Mesendoderm (in vitro differentiated cells): Measurements from ENCODE around the gene NME9.

Experiments
- DNase-seq: peaks from one replicate; pipeline ENCODE4 v3.0.0; 2013
- H2AK5ac ChIP-seq: 2 replicates; pipeline ENCODE4 v1.6.1; 2013; ENCODE audit warnings: low read length, inconsistent platforms
- H2BK120ac ChIP-seq: 2 replicates; pipeline ENCODE4 v1.6.1; 2013; ENCODE audit warnings: low read depth, mild to moderate bottlenecking, low read length, moderate library complexity, mixed read lengths
- H2BK15ac ChIP-seq: replicated peaks from 2 replicates; pipeline ENCODE4 v1.6.1; 2013; ENCODE audit warnings: low read depth, mild to moderate bottlenecking, moderate library complexity
- H2BK5ac ChIP-seq: 2 replicates; pipeline ENCODE4 v1.6.1; 2013; ENCODE audit warnings: low read length, inconsistent platforms
- H3K18ac ChIP-seq: 2 replicates; pipeline ENCODE4 v1.6.1; 2013; ENCODE audit warnings: mild to moderate bottlenecking, low read length, mixed read lengths
- H3K23ac ChIP-seq: one replicate; pipeline ENCODE4 v1.6.1; 2013; ENCODE audit warnings: low read length
- H3K27ac ChIP-seq: 2 replicates; pipeline ENCODE4 v1.5.1; 2013; ENCODE audit warnings: low read depth, mild to moderate bottlenecking, inconsistent platforms, low read length, moderate library complexity
- H3K27me3 ChIP-seq: 2 replicates; pipeline ENCODE4 v1.6.1; 2013; ENCODE audit warnings: low read length, control low read depth, mild to moderate bottlenecking, inconsistent platforms; ENCODE audit not compliant: insufficient read depth, poor library complexity
- H3K36me3 ChIP-seq: 2 replicates; pipeline ENCODE4 v1.6.1; 2013; ENCODE audit warnings: low read length, inconsistent platforms; ENCODE audit not compliant: control insufficient read depth, insufficient read depth
- H3K4ac ChIP-seq: one replicate; pipeline ENCODE4 v1.6.1; 2013; ENCODE audit warnings: low read depth, mild to moderate bottlenecking, low read length, moderate library complexity
- H3K4me1 ChIP-seq: 2 replicates; pipeline ENCODE4 v1.6.1; 2013; ENCODE audit warnings: low read depth, low read length, inconsistent platforms; ENCODE audit not compliant: control insufficient read depth
- H3K4me2 ChIP-seq: 2 replicates; pipeline ENCODE4 v1.6.1; 2013; ENCODE audit warnings: low read length
- H3K4me3 ChIP-seq: 2 replicates; pipeline ENCODE4 v1.5.1; 2013; ENCODE audit warnings: mild to moderate bottlenecking, low read length
- H3K56ac ChIP-seq: one replicate; pipeline ENCODE4 v1.6.1; 2013; ENCODE audit warnings: low read length
- H3K79me1 ChIP-seq: 2 replicates; pipeline ENCODE4 v1.6.1; 2013; ENCODE audit warnings: low read length, inconsistent platforms
- H3K79me2 ChIP-seq: 2 replicates; pipeline ENCODE4 v1.6.1; 2013; ENCODE audit warnings: mild to moderate bottlenecking, low read length; ENCODE audit not compliant: control insufficient read depth, insufficient read depth
- H3K9ac ChIP-seq: 2 replicates; pipeline ENCODE4 v1.6.1; 2013; ENCODE audit warnings: low read length, inconsistent platforms
- H4K5ac ChIP-seq: one replicate; pipeline ENCODE4 v1.6.1; 2013; ENCODE audit warnings: low read length
- H4K8ac ChIP-seq: one replicate; pipeline ENCODE4 v1.6.1; 2013; ENCODE audit warnings: low read depth, mild to moderate bottlenecking, control low read depth, low read length, moderate library complexity
- WGBS: extraction: QIAGEN DNeasy Blood & Tissue Kit; methylation state at CpG from one replicate; pipeline ENCODE4 v1.1.7; 2013; ENCODE audit warnings: low lambda C conversion rate, missing lambda C conversion rate; ENCODE audit not compliant: insufficient coverage; ENCODE audit errors: extremely low coverage; 5-methylcytosine and 5-hydroxymethylcytosine counted together

The NME9 gene

GRCh38 chr3:138371070-138371965, 41.7 kb upstream of the NME9 start:
- WGBS: no CpG with 5 or more reads among the region's 9 CpGs
- no peak overlapping the region for H4K5ac ChIP-seq

GRCh38 chr3:138370321-138370720, 40.7 kb upstream of the NME9 start:
- Histone ChIP-seq H3K56ac (no peak overlapping the region), H2BK15ac (no peak overlapping the region), H3K27me3 (no peaks in the 10 kb centered on the region), H3K4me3 (no peak overlapping the region), H3K79me1 (no peaks in the 10 kb centered on the region), H4K8ac (no peak overlapping the region), H3K4me2 (no peak overlapping the region), H3K27ac (no peak overlapping the region), H2AK5ac (no peak overlapping the region), H3K4ac (no peak overlapping the region), H3K36me3 (no peaks in the 10 kb centered on the region), H2BK5ac (no peak overlapping the region), H3K9ac (no peak overlapping the region), H3K18ac (no peak overlapping the region), H3K23ac (no peak overlapping the region), H3K4me1 (no peaks in the 10 kb centered on the region), H3K79me2 (no peaks in the 10 kb centered on the region), H2BK120ac (no peak overlapping the region), H4K5ac (no peak overlapping the region)
- no peak for DNase-seq
- no CpG with 5 or more reads among the region's 8 CpGs for WGBS

More at GRCh38 chr3:138371070-138371965, 41.7 kb upstream of the NME9 start:
- H3K27ac ChIP-seq: no peak overlapping the region
- no peak overlapping the region for H4K8ac ChIP-seq
- H2BK5ac ChIP-seq: no peak overlapping the region
- H3K4ac ChIP-seq: no peak overlapping the region
- DNase-seq: no peak
- no peak overlapping the region for H3K23ac ChIP-seq
- no peaks in the 10 kb centered on the region for H3K79me2 ChIP-seq
- H3K18ac ChIP-seq: no peak overlapping the region
- H2AK5ac ChIP-seq: no peak overlapping the region
- H3K79me1 ChIP-seq: no peaks in the 10 kb centered on the region
- H2BK120ac ChIP-seq: no peak overlapping the region
- H3K4me1 ChIP-seq: no peaks in the 10 kb centered on the region
- no peak overlapping the region for H3K56ac ChIP-seq
- H3K4me3 ChIP-seq: no peak overlapping the region
- H3K4me2 ChIP-seq: no peak overlapping the region
- no peaks in the 10 kb centered on the region for H3K27me3 ChIP-seq
- no peak overlapping the region for H3K9ac ChIP-seq
- H2BK15ac ChIP-seq: no peak overlapping the region
- no peaks in the 10 kb centered on the region for H3K36me3 ChIP-seq

- WGBS: no CpG with 5 or more reads among the region's 8 CpGs
- no peak overlapping the region for H3K23ac ChIP-seq
- H3K9ac ChIP-seq: no peak overlapping the region
- H3K18ac ChIP-seq: no peak overlapping the region
- H3K36me3 ChIP-seq: no peaks in the 10 kb centered on the region
- H2BK120ac ChIP-seq: no peak overlapping the region
- no peaks in the 10 kb centered on the region for H3K4me1 ChIP-seq
- H3K79me2 ChIP-seq: no peaks in the 10 kb centered on the region
- H2AK5ac ChIP-seq: no peak overlapping the region
- H3K4me2 ChIP-seq: no peak overlapping the region
- no peak for DNase-seq
- no peak overlapping the region for H2BK15ac ChIP-seq
- no peak overlapping the region for H3K56ac ChIP-seq
- H3K27ac ChIP-seq: no peak overlapping the region
- H3K79me1 ChIP-seq: no peaks in the 10 kb centered on the region
- H3K27me3 ChIP-seq: no peaks in the 10 kb centered on the region
- H4K8ac ChIP-seq: no peak overlapping the region
- no peak overlapping the region for H4K5ac ChIP-seq
- no peak overlapping the region for H3K4ac ChIP-seq
- no peak overlapping the region for H2BK5ac ChIP-seq
- H3K4me3 ChIP-seq: no peak overlapping the region
Measured at GRCh38 chr3:138369151-138369900, 39.7 kb upstream of the NME9 start.

DNA sequence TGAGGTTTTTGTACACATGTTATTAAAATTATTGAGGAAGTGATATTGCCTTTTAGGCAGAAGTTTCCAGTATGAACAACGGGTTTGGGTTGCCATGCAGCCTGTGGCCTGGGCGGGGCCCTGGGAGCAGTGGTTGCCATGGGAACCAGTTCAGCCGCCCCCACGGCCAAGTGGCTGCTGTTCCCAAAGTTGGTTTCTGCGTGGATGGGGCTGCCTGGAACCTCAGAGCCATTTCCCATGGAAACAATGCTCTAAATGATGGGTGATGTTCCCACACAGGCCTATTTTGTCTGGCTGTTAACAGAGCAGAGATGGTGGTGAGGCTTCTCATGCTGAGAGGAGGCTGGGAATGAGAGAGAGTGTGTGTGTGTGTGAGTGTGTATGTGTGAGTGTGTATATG, 38.3 kb upstream of the NME9 start:
- WGBS: no CpG with 5 or more reads among the region's 5 CpGs
- Histone ChIP-seq H3K18ac (no peak overlapping the region), H2AK5ac (no peak overlapping the region), H3K56ac (no peak overlapping the region), H3K27me3 (no peaks in the 10 kb centered on the region), H3K36me3 (no peaks in the 10 kb centered on the region), H3K23ac (no peak overlapping the region), H3K9ac (no peak overlapping the region), H3K4ac (no peak overlapping the region), H3K4me1 (no peaks in the 10 kb centered on the region), H3K4me2 (no peak overlapping the region), H4K8ac (no peak overlapping the region), H2BK5ac (no peak overlapping the region), H3K79me2 (no peaks in the 10 kb centered on the region), H3K4me3 (no peak overlapping the region), H3K79me1 (no peaks in the 10 kb centered on the region), H4K5ac (no peak overlapping the region), H2BK120ac (no peak overlapping the region), H3K27ac (no peak overlapping the region), H2BK15ac (no peak overlapping the region)
- DNase-seq: no peak

DNA sequence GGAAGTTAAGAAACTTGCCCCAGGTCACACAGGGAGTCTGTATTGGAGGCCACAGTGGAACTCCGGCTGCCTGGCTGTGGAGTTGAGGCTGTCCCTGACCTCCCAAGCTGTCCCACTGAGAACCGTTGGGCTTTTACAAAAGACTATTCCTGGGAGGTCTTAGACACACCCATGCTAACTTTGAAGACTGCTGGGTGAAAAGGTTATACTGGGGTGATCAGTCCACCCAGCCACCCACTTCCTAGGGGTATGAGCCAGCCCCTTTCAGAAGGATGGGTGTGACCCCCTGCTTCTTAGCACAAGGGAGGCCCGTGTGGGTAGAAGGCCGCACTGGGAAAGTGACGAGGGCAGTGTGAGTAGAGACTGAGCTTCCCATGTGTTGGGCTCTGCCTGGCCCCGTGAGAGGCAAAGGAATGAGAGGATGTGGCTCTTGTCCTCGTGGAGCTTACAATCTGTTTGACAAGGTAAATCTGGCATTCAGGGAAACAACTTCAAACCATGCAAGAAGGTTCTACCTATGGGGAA, 37.7 kb upstream of the NME9 start:
- no peaks in the 10 kb centered on the region for H3K4me1 ChIP-seq
- no peak for DNase-seq

More for the DNA sequence above, 37.7 kb upstream of the NME9 start:
- H2BK15ac ChIP-seq: no peak overlapping the region
- H3K56ac ChIP-seq: no peak overlapping the region
- no peak overlapping the region for H3K4me3 ChIP-seq
- no peak overlapping the region for H4K5ac ChIP-seq
- no peak overlapping the region for H3K4me2 ChIP-seq
- no peak overlapping the region for H2BK5ac ChIP-seq
- no peak overlapping the region for H2AK5ac ChIP-seq
- H3K23ac ChIP-seq: no peak overlapping the region
- H3K9ac ChIP-seq: no peak overlapping the region
- H2BK120ac ChIP-seq: no peak overlapping the region
- no peaks in the 10 kb centered on the region for H3K27me3 ChIP-seq
- no CpG with 5 or more reads among the region's 7 CpGs for WGBS
- H3K4ac ChIP-seq: no peak overlapping the region
- no peak overlapping the region for H3K27ac ChIP-seq
- no peak overlapping the region for H4K8ac ChIP-seq
- H3K79me1 ChIP-seq: no peaks in the 10 kb centered on the region
- H3K36me3 ChIP-seq: no peaks in the 10 kb centered on the region
- no peaks in the 10 kb centered on the region for H3K79me2 ChIP-seq
- H3K18ac ChIP-seq: no peak overlapping the region
